GM19467 (cell line): ENCODE data around the gene MACF1.
"Not testable (repeated sequence)": the region's sequence is repeated elsewhere in the genome, so short reads cannot be mapped to it uniquely, and the experiment has no call there.

Experiments
- ATAC-seq: cut with Tn5 transposase; IDR thresholded peaks from one replicate; pipeline ENCODE4 v1.9.1; 2021; ENCODE audit warnings: mild to moderate bottlenecking, moderate library complexity; ENCODE audit not compliant: unreplicated experiment

Gene MACF1

GRCh38 chr1:39178541-39179431, 25.7 kb upstream of the MACF1 start:
- no peak for ATAC-seq

GRCh38 chr1:39181311-39181710, 23.2 kb upstream of the MACF1 start:
- no peak for ATAC-seq

GRCh38 chr1:39182804-39183203, 21.7 kb upstream of the MACF1 start:
- ATAC-seq: no peak

- peak; percentile 53 for ATAC-seq
Observed at GRCh38 chr1:39183503-39184353, 20.8 kb upstream of the MACF1 start.

GRCh38 chr1:39184354-39184818, 20.1 kb upstream of the MACF1 start:
- ATAC-seq: no peak

GRCh38 chr1:39187275-39188046, 17.0 kb upstream of the MACF1 start:
- no peak for ATAC-seq

- ATAC-seq: no peak
Observed at GRCh38 chr1:39189592-39190041, 14.9 kb upstream of the MACF1 start.

- ATAC-seq: no peak
Observed at GRCh38 chr1:39190096-39190495, 14.4 kb upstream of the MACF1 start.

- no peak for ATAC-seq
Observed at GRCh38 chr1:39194398-39195051, 10.0 kb upstream of the MACF1 start.

- ATAC-seq: no peak
Observed at GRCh38 chr1:39195166-39196111, 9.1 kb upstream of the MACF1 start.

GRCh38 chr1:39196244-39197215, 8.0 kb upstream of the MACF1 start:
- peak; percentile 44 for ATAC-seq

GRCh38 chr1:39199593-39199992, 4.9 kb upstream of the MACF1 start:
- no peak for ATAC-seq

GRCh38 chr1:39205102-39205780, 746 bp downstream of the MACF1 start:
- ATAC-seq: no peak

- ATAC-seq: no peak
Observed at GRCh38 chr1:39205781-39206464, 1.4 kb downstream of the MACF1 start.

GRCh38 chr1:39208360-39208759, 3.9 kb downstream of the MACF1 start:
- not testable (repeated sequence) for ATAC-seq

- ATAC-seq: no peak
Observed at GRCh38 chr1:39210649-39211048, 6.2 kb downstream of the MACF1 start.

- ATAC-seq: no peak
Observed at GRCh38 chr1:39212499-39212898, 8.0 kb downstream of the MACF1 start.
